Chondrocyte (in vitro differentiated cells): Measurements from ENCODE around the gene VSTM4. TPM values are rescaled to one million over a fixed set of nuclear protein-coding genes. Genes with fewer than 3 reads are reported as not detected.

Source experiments
- DNase-seq: peaks from one replicate; pipeline ENCODE4 v3.0.0; 2021; ENCODE audit warnings: mixed read lengths, low spot score
- H3K27ac Mint-ChIP-seq: one replicate; pipeline ENCODE4 v1.8.0; 2021; ENCODE audit warnings: mild to moderate bottlenecking, moderate library complexity, mixed read lengths; ENCODE audit not compliant: unreplicated experiment
- H3K27me3 Mint-ChIP-seq: 2 replicates; pipeline ENCODE4 v1.8.0; 2021; ENCODE audit warnings: low read depth, mixed read lengths
- H3K36me3 Mint-ChIP-seq: 2 replicates; pipeline ENCODE4 v1.8.0; 2021; ENCODE audit warnings: low read depth, mixed read lengths
- H3K4me1 Mint-ChIP-seq: 2 replicates; pipeline ENCODE4 v1.8.0; 2021; ENCODE audit warnings: low read depth, mild to moderate bottlenecking, mixed read lengths
- H3K4me3 Mint-ChIP-seq: one replicate; pipeline ENCODE4 v1.8.0; 2021; ENCODE audit warnings: mild to moderate bottlenecking, moderate library complexity, mixed read lengths; ENCODE audit not compliant: unreplicated experiment
- H3K9me3 Mint-ChIP-seq: 2 replicates; pipeline ENCODE4 v1.8.0; 2021; ENCODE audit warnings: low read depth, mixed read lengths
- total RNA-seq: library from RNA; stranded (reverse); gene quantifications from 3 replicates; pipeline ENCODE4 v1.2.1, GENCODE V29; 2021
- TF ChIP-seq, protein P1 (sequence below): fragments of 200-600 bp; sonication (generic); IDR thresholded peaks from 2 replicates; pipeline ENCODE4 v1.5.0; 2021; ENCODE audit warnings: antibody characterized with exemption, mild to moderate bottlenecking, moderate library complexity

The VSTM4 gene
- total RNA-seq, 1 donor from 2014 or later: 7.2 TPM

DNA sequence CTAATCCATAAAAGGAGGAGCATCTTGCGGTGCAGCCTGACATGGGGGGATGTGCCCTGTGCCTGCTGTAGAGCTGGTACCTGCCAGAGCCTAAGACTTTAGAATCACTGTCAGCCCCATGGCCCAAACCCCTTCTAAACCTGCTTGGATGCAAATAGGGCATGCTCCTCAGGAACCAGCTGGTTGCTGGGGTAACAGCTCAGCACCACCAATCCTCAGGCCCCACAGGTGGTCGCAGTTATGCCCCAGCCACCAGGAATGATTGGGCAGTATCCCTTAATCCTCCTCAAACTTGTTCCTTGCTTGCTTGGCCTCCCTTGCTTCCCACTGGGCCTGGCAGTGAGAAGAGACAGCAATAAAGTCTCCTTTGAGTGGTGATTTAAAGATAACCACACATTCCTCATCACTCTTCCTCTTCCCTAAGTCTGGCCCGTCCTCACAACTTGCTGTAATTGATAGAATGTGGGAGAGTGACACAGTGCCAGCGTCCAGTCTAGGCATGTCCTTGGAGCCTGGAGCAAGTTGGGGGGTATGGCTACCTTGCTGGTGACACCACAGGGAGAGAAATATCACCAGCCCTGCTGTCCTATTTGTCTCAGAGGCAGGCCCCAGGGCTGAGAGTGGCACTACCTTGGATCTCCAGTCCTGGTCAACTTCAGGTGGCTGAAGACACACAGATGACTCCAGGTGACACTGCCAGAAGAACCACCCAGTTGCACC lies 43.0 kb downstream of the VSTM4 start:
- Mint-ChIP-seq H3K36me3 (peaks cover 17% of the 10 kb centered on the region), H3K27ac (no peak overlapping the region), H3K4me1 (no peaks in the 10 kb centered on the region), H3K9me3 (peaks cover 4% of the 10 kb centered on the region), H3K27me3 (no peaks in the 10 kb centered on the region), H3K4me3 (no peak overlapping the region)
- no peak for DNase-seq
- TF ChIP-seq, protein P1, sequence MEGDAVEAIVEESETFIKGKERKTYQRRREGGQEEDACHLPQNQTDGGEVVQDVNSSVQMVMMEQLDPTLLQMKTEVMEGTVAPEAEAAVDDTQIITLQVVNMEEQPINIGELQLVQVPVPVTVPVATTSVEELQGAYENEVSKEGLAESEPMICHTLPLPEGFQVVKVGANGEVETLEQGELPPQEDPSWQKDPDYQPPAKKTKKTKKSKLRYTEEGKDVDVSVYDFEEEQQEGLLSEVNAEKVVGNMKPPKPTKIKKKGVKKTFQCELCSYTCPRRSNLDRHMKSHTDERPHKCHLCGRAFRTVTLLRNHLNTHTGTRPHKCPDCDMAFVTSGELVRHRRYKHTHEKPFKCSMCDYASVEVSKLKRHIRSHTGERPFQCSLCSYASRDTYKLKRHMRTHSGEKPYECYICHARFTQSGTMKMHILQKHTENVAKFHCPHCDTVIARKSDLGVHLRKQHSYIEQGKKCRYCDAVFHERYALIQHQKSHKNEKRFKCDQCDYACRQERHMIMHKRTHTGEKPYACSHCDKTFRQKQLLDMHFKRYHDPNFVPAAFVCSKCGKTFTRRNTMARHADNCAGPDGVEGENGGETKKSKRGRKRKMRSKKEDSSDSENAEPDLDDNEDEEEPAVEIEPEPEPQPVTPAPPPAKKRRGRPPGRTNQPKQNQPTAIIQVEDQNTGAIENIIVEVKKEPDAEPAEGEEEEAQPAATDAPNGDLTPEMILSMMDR: no peak

DNA sequence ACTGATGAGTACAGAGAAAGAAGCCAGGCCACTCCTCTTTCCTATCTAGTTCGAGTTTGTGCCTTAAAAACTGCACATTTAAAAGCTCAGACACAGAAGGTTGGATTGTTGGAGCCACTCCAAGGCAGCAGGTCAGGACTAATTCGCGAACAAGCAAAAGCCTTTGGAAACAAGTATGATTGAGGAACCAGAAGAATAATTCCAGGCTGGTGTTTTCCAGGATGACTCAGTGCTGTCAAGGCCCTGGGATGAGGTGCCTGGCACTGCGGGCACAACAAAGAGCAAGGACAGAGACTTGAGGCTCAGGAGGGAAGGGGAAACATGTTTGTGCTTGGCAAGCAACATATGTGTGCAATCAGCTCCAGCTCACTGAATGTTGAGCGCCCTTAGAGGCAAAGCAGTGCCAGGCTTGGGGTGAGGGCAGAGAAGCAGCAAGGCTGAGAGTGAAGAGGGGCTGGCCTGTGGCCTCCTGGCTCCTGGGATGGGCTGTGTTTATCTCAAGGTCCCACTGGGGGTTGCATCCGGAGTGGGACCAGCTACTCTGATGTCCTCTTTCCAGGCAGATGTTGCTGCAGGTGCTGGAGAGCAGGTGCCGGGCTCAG lies 44.1 kb downstream of the VSTM4 start:
- no peaks in the 10 kb centered on the region for H3K27me3 Mint-ChIP-seq
- no peaks in the 10 kb centered on the region for H3K4me1 Mint-ChIP-seq
- peaks cover 11% of the 10 kb centered on the region for H3K36me3 Mint-ChIP-seq
- H3K27ac Mint-ChIP-seq: no peak overlapping the region
- H3K4me3 Mint-ChIP-seq: no peak overlapping the region
- TF ChIP-seq, protein P1: no peak
- peaks cover 4% of the 10 kb centered on the region for H3K9me3 Mint-ChIP-seq
- no peak for DNase-seq

DNA sequence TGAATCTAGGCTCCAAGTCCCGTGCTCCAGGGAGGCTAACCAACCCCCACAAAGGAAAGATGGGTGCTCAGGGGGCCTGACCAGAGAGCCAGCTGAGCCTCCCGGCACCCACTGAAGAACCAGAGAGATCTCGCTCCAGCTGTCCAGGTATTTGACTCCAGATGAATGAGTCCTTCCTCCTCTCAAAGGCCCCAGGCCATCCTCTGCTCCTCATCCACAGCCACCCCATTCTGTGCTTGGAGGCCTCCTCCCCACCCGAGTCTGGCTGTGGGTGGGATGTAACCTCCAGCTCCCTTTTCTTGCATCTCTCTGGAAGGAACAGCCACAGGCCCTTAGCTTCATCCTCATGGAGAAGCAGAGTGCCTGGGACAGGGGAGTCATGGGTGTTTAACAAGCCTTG lies 44.6 kb downstream of the VSTM4 start:
- H3K27me3 Mint-ChIP-seq: no peaks in the 10 kb centered on the region
- no peaks in the 10 kb centered on the region for H3K4me1 Mint-ChIP-seq
- H3K36me3 Mint-ChIP-seq: peaks cover 7% of the 10 kb centered on the region
- no peak for DNase-seq
- no peak overlapping the region for H3K27ac Mint-ChIP-seq
- no peak overlapping the region for H3K4me3 Mint-ChIP-seq
- peaks cover 4% of the 10 kb centered on the region for H3K9me3 Mint-ChIP-seq
- TF ChIP-seq, protein P1: no peak

DNA sequence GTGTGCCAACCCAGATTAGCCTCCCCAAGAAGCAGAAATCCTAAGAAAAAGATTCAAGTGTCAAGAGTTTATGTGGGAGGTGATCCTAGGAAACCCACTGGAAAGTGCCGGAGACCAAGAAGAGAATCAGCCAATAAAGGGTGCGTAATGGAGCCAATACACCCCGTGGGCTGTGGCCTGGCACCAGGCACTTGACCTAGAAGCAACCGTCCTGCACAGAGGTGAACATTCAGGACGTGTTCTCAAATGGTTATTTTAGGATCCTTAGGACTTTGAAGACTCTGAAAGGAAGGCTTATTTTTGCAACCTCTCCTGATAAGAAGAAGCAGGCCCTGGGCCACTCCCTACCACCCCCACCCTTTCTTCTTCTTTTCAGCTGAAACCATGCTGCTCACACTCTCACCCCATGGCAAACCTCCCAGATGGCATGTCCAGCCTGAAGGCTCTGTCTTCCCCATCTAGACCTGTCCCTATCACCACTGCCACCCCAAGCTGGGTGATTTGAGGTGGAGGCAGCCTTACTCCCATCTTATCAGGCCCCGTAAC lies 46.6 kb downstream of the VSTM4 start:
- Mint-ChIP-seq H3K36me3 (peaks cover 9% of the 10 kb centered on the region), H3K4me1 (no peaks in the 10 kb centered on the region), H3K27me3 (no peaks in the 10 kb centered on the region), H3K27ac (no peak overlapping the region), H3K4me3 (no peak overlapping the region), H3K9me3 (peaks cover 7% of the 10 kb centered on the region)
- no peak for DNase-seq
- TF ChIP-seq, protein P1: no peak

DNA sequence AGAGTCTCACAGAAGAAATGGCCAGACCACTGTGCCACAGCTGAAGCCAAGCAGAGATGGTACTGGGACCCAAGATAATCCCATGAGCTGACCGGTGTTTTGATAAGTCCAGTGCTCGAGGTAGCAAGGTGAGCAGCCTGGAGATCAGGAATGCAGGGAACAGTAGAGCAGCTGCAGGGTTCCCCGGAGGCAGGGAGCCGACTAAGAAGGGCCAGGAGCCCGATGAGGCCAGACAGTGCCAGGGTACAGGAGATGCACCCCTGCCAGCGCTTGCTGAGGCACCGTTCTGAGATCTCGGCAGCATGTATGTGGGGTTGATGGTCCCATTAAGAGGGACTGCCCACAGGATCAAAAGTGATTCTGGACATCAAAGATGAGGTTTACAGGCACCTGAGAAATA lies 47.1 kb downstream of the VSTM4 start:
- no peaks in the 10 kb centered on the region for H3K4me1 Mint-ChIP-seq
- H3K9me3 Mint-ChIP-seq: peaks cover 8% of the 10 kb centered on the region
- no peak for DNase-seq
- H3K4me3 Mint-ChIP-seq: no peak overlapping the region
- no peak overlapping the region for H3K27ac Mint-ChIP-seq
- peaks cover 12% of the 10 kb centered on the region for H3K36me3 Mint-ChIP-seq
- H3K27me3 Mint-ChIP-seq: no peaks in the 10 kb centered on the region
- TF ChIP-seq, protein P1: no peak
